Body of pancreas (tissue), 4 donors: ENCODE measurements around the gene ARCN1. TPM values are rescaled to one million over a fixed set of nuclear protein-coding genes. Genes with fewer than 3 reads are reported as not detected.

Experiments used
- ATAC-seq: fragments of 150-250 bp; one replicate; pipeline ENCODE4 v1.9.1; 2016
- DNase-seq, 4 donors: peaks; one replicate each; pipeline ENCODE4 v3.0.0-alpha.2; 2019
- H3K27ac ChIP-seq, 4 donors: fragments of 200-600 bp; sonication (generic); 1 replicate in 3 of 4; 2 replicates in 1 of 4; pipeline versions ENCODE4 v1.5.1 to v1.6.1; 2016 to 2019; ENCODE audit warnings: mild to moderate bottlenecking in 1 of 4, mixed read lengths in 1 of 4, moderate library complexity in 1 of 4
- H3K27me3 ChIP-seq, 2 donors: fragments of 200-600 bp; sonication (generic); one replicate each; pipeline ENCODE4 v1.6.0; 2016; ENCODE audit warnings: mild to moderate bottlenecking in 1 of 2
- H3K36me3 ChIP-seq, 2 donors: fragments of 200-600 bp; sonication (generic); replicated peaks in 1 of 2; 2 replicates each; pipeline ENCODE4 v1.5.1; 2016; ENCODE audit warnings: low read depth in 2 of 2; ENCODE audit not compliant: insufficient read depth in 1 of 2
- H3K4me1 ChIP-seq: fragments of 200-600 bp; sonication (generic); one replicate; pipeline ENCODE4 v1.6.0; 2016
- H3K4me3 ChIP-seq, 2 donors: fragments of 200-600 bp; sonication (generic); 1 replicate in 1 of 2; 2 replicates in 1 of 2; pipeline ENCODE4 v1.5.1; 2016 to 2019
- H3K9me3 ChIP-seq, 3 donors: fragments of 200-600 bp; sonication (generic); 1 replicate in 2 of 3; 2 replicates in 1 of 3; pipeline ENCODE4 v1.5.1; 2016
- POLR2A ChIP-seq, 3 donors: fragments of 450-650 bp; IDR thresholded peaks; one replicate each; pipeline ENCODE4 v1.6.1; 2016; ENCODE audit warnings: antibody characterized with exemption in 3 of 3, mild to moderate bottlenecking in 2 of 3
- WGBS, 2 donors: methylation state at CpG; one replicate each; pipeline ENCODE4 v1.1.5; 2017; 5-methylcytosine and 5-hydroxymethylcytosine counted together
- intact Hi-C: fragments of 100-400 bp; cut with DNase I; formaldehyde crosslinking; loops from one replicate; pipeline ENCODE4 v1.15.1; 2023
- total RNA-seq, 2 donors: library from RNA; depleted of rRNA; stranded (reverse); fragments of >200 nt; gene quantifications; one replicate each; pipeline ENCODE4 v1.1.0, GENCODE V29; 2016
- TF ChIP-seq, protein P1 (sequence below), 7 experiments: fragments of 450-650 bp in 4 of 7; fragments of 200-600 bp in 3 of 7; sonication (generic) in 3 of 7; IDR thresholded peaks; one replicate each; pipeline ENCODE4 v1.5.1; 2016 to 2019; ENCODE audit warnings: antibody characterized with exemption in 7 of 7

The ARCN1 gene
- total RNA-seq, 2 donors from 2014 or later = 49.8 to 64.3 TPM

DNA sequence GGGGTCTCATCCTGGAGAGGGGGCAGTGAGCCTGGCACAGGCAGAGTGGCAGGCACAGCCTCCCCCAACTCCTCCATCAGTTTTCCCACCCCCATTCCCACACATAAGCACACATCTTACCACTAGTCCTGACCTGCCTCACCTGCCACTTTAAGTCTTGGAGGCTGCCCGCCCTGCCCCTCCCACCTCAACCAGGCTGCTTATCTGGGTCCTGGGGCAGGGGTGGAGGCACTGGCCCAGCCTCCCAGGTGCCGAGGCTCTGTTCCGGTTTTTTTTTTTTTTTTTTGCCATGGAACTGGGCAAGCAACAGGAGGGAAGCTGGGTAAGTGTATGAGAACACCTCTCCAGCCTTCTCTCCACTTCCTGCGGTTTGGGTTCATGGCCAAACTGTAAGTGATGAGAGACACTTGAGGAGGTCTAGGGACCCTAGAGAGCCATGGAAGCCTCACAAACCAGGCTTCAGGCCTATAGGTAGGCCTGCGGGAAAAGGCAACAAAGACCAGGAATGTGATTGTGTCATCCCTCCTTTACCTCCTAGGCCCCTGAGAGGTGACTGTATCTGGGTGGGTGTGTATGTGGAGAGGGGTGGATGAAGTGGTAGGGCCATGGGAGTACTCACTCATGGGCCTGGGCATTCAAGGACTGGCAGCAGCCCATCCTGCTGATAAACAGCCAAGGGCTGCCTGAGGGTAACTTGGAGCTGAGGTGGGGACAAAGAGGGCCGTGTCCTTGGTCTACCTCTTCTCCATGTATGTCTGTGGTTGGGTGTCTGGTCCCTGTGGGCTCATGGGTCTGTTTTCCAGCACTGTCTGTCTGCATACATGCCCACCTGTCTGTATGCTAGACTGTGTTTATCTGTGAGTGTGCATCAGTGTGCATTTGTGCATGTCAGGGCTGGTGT is 57.8 kb downstream of the ARCN1 start:
- ATAC-seq (no peak), DNase-seq (peak in 3 of 4 donors; percentile 59 to 75 (median 62))
- Histone ChIP-seq H3K4me3 (no peak overlapping the region), H3K9me3 (no peaks in the 10 kb centered on the region), H3K27ac (peak overlapping the region in 1 of 4 donors; percentile 5), H3K27me3 (no peaks in the 10 kb centered on the region), H3K36me3 (no peaks in the 10 kb centered on the region), H3K4me1 (peaks cover 26% of the 10 kb centered on the region)
- TF ChIP-seq, protein P1, sequence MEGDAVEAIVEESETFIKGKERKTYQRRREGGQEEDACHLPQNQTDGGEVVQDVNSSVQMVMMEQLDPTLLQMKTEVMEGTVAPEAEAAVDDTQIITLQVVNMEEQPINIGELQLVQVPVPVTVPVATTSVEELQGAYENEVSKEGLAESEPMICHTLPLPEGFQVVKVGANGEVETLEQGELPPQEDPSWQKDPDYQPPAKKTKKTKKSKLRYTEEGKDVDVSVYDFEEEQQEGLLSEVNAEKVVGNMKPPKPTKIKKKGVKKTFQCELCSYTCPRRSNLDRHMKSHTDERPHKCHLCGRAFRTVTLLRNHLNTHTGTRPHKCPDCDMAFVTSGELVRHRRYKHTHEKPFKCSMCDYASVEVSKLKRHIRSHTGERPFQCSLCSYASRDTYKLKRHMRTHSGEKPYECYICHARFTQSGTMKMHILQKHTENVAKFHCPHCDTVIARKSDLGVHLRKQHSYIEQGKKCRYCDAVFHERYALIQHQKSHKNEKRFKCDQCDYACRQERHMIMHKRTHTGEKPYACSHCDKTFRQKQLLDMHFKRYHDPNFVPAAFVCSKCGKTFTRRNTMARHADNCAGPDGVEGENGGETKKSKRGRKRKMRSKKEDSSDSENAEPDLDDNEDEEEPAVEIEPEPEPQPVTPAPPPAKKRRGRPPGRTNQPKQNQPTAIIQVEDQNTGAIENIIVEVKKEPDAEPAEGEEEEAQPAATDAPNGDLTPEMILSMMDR (IDR thresholded peaks at IDR 0.05) = no peak
- TF ChIP-seq POLR2A (IDR thresholded peaks at IDR 0.05) = no peak
- 34 to 40% methylated on average over 4 to 6 of the region's 6 CpGs for WGBS, 2 donors
- intact Hi-C loops = no loop called here

- H3K4me3 ChIP-seq = no peak overlapping the region
- H3K9me3 ChIP-seq = no peaks in the 10 kb centered on the region
- TF ChIP-seq, protein P1 (IDR thresholded peaks at IDR 0.05) = no peak
- no peak for TF ChIP-seq POLR2A (IDR thresholded peaks at IDR 0.05)
- no peaks in the 10 kb centered on the region for H3K36me3 ChIP-seq
- peaks cover 37% of the 10 kb centered on the region for H3K4me1 ChIP-seq
- WGBS, 2 donors = 83 to 85% methylated on average over 10 to 12 of the region's 14 CpGs
- no peak overlapping the region for H3K27ac ChIP-seq
- intact Hi-C loops = no loop called here
- ATAC-seq = no peak
- no peak for DNase-seq
- no peaks in the 10 kb centered on the region for H3K27me3 ChIP-seq
Observed at GRCh38 chr11:118631142-118631909, 59.1 kb downstream of the ARCN1 start.

DNA sequence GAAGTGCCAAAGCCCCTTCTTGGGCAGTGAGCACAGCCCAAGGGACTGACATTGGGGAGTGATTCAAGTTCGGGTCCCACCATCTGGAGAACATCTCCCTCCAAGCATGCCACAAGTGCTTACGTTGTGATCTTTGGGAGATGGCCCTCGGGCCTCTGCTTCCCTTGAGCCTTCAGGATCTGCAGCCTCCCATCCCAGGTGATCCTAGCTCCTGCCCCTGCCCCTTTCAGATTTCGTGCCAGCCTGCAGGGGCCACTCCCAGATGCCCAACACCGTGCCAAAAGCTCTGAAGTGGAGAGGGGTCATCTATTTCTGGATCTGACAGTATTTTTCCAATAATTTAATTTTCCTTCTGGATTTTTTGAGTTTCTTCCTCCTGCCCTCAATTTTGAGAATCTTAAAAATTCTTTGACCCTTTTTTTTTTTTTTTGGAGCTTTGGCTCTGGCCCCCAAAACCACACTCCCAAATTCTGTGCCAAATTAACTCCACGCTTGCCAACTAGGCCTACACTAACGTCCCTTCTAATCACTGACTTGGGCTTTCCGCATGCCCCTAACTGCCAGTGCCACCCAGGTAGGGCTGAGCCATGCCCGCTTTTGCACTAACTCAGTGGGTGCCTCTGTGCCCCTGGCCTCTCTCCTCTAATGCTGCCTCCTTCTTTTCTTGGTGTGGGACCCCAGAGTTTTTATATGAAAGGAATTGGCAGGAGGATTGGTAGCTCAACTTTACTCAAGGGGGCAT is 60.5 kb downstream of the ARCN1 start:
- no peaks in the 10 kb centered on the region for H3K36me3 ChIP-seq
- ATAC-seq = no peak
- H3K27ac ChIP-seq = no peak overlapping the region
- intact Hi-C loops = no loop called here
- no peak overlapping the region for H3K4me3 ChIP-seq
- TF ChIP-seq POLR2A (IDR thresholded peaks at IDR 0.05) = no peak
- TF ChIP-seq, protein P1 (IDR thresholded peaks at IDR 0.05) = no peak
- 80 to 87% methylated on average over 8 to 9 of the region's 9 CpGs for WGBS, 2 donors
- peaks cover 37% of the 10 kb centered on the region for H3K4me1 ChIP-seq
- DNase-seq = no peak
- no peaks in the 10 kb centered on the region for H3K27me3 ChIP-seq
- no peaks in the 10 kb centered on the region for H3K9me3 ChIP-seq

DNA sequence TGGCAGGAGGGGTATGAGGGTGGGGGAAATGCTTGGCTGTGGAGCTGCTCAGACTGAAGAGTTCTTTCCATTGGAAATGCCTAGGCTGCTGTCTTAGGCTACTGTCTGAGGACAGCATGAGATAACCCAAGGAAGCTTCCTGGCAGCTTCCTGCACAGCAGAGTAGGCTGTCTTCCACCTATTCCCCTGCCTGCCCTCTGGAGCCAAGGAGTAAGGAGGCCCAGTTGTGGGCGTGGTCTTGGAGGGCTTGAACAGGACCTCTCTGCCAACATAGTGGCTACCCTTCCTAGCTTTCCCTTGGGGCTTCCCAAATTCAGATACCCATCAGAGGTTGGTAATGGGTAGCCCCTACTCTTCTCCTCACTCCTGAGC is 61.1 kb downstream of the ARCN1 start:
- ATAC-seq = no peak
- Histone ChIP-seq H3K4me1 (peaks cover 37% of the 10 kb centered on the region), H3K36me3 (no peaks in the 10 kb centered on the region), H3K9me3 (no peaks in the 10 kb centered on the region), H3K27ac (no peak overlapping the region), H3K4me3 (no peak overlapping the region), H3K27me3 (no peaks in the 10 kb centered on the region)
- TF ChIP-seq POLR2A (IDR thresholded peaks at IDR 0.05) = no peak
- TF ChIP-seq, protein P1 (IDR thresholded peaks at IDR 0.05) = no peak
- DNase-seq = no peak
- intact Hi-C loops = no loop called here
- WGBS, 2 donors = 88% methylated on average over 1 of the region's 1 CpG
